GM21526 (cell line): ENCODE results near the gene IDH3G.

ENCODE experiments used
- ATAC-seq: cut with Tn5 transposase; IDR thresholded peaks from one replicate; pipeline ENCODE4 v1.9.1; 2021; ENCODE audit warnings: moderate library complexity; ENCODE audit not compliant: unreplicated experiment, low FRiP score

IDH3G gene

DNA sequence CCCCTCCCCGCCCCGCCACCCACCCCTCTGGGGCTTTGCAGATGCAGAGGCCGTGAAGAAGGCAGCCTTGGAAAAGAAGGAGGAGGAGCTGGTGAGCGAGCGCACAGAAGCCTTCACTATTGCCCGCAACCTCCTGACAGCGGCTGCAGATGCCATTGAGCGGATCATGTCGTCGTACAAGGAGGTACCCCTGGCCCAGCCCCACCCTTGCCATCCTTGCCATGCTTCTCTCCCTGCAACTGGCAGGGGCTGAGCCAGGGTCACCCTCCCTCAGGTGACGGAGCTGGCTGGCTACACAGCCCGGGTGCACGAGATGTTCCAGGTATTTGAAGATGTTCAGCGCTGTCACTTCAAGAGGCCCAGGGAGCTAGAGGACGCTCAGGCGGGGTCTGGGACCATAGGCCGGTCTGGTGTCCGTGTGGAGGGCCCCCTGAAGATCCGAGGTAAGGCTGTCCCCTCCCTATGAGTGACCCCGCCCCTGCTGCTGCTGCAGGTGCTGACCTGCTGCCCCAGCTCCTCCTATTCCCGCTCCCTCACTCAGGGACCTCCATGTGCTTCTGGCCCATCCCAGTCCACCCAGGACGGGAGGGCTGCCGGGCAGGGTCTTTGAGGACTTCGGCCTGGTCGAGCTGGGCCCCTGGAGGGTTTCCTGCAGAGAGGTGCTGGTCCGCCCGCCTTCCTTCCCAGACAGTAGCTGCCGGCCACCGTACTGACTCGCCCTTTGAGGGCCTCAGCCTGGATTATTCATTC lies 57.9 kb downstream of the IDH3G start:
- ATAC-seq: no peak
